LNCAP (cell line): Measurements from ENCODE around the gene SKAP1.

ENCODE experiments used
- CTCF ChIP-seq: fragments of 450-650 bp; IDR thresholded peaks from 2 replicates; pipeline ENCODE4 v1.5.1; 2017; ENCODE audit warnings: mild to moderate bottlenecking

Gene SKAP1

GRCh38 chr17:48246612-48247011 is 183.4 kb downstream of the SKAP1 start:
- no peak for TF ChIP-seq CTCF

GRCh38 chr17:48244814-48245213 is 185.2 kb downstream of the SKAP1 start:
- TF ChIP-seq CTCF: no peak

GRCh38 chr17:48244121-48244711 is 185.8 kb downstream of the SKAP1 start:
- no peak for TF ChIP-seq CTCF

- no peak for TF ChIP-seq CTCF
Measured at GRCh38 chr17:48241770-48242497, 188.1 kb downstream of the SKAP1 start.

- TF ChIP-seq CTCF: no peak
Measured at GRCh38 chr17:48241131-48241591, 188.9 kb downstream of the SKAP1 start.

- no peak for TF ChIP-seq CTCF
Measured at GRCh38 chr17:48240562-48241130, 189.4 kb downstream of the SKAP1 start.

- TF ChIP-seq CTCF: no peak
Measured at GRCh38 chr17:48240122-48240521, 189.9 kb downstream of the SKAP1 start.
